ENCODE results near the gene TPCN1.

The TPCN1 gene

GRCh38 chr12:113224955-113225354, 3.7 kb downstream of the TPCN1 start:
- no peak for DNase-seq (ENCODE audit: low read depth in 2 of 2)

DNA sequence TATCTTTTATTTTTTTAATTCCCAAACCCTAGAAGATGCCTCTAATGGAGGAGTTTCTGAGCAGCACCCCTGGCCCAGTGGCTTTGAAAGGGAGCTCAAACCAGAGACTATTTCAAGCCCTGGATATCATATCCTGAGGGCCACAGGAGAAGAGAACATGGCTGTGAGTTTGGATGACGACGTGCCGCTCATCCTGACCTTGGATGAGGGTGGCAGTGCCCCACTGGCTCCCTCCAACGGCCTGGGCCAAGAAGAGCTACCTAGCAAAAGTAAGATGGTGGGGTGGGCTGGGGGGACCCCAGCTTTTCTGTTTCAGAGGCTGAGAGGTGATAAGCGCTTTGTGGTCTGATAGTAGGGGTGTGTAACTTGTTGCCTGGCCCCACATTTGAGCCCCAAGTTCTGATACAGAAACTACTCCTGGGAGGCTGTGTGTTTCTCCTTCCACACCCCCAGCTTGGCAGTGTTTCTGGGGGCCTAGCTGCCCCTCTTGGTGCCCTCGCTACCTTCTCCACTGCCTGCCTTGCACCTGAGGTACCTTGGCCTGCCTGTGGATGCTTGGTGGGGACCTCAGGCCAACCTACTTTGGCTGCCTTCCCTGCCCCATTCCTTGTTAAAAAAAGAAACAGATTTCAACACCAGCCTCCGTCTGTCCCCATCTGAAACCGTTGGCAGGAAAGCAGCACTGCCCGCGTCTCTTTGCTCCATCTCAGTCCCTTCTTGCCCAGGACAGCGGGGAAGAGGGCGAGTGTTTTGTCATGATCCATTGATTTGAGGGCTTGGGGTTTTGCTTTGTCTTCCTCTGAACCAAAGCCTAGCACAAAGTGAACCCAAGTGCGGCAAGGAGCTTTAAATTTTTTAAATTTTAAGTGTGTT, 5.7 kb downstream of the TPCN1 start:
- no peak for DNase-seq (ENCODE audit: low read depth in 2 of 2)

DNA sequence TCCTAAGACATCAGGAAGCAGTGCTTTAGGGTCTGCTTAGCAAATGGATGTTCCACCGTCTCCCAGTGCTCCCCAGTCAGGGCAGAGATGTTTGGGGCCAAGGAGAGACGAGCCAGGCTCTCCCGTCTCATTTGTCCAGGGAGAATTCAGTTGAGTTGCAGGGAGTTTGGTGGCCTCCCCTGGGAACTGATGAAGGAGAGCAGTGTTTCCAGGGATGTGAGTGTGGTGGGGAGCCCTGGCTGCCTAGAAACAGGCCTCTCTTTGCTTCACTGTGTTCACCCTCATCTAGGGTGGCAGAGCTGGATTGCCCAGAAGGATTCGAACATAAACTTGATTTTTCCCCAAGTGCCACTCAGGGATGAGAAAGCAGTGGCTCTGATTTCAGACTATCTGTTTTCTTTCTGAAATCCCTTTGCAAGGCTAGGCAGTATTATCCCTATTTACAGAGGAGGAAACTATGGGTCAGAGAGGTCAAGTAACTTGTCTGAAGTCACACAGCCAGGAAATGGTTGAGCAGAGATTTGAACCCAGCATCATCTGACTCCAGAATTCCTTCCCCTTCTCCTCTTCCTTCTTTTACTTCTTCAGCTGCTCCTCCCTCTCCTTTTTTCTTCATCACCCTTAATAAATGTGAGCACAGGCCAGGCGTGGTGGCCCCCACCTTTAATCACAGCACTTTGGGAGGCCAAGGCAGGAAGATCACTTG, 6.6 kb downstream of the TPCN1 start:
- no peak for DNase-seq (ENCODE audit: low read depth in 2 of 2)

DNA sequence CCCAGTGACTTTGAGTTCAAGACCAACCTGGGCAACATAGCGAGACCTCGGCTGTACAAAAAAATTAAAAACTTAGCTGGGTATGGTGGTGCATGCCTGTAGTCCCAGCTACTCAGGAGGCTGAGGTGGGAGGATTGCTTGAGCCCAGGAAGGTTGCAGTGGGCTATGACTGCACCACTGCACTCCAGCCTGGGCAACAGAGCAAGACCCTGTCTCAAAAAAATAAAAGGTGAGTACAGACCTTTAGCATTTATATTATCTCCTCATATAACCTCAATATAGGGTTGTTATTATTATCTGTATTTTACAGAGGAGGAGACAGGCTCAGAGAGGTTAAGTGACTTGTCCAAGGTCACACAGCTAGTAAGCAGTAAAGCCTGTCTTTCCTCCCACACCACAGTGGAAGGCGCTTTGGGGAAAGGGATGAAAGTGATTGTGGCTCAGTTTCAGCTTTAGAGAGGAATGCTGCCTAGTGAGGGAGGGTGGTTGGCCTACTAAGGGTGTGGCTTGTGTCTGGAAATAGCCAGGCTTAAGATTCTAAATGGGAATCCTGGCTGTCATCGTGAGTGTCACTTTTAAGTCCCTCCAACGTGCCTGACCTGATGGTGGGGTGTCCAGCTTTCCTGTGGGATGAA, 7.2 kb downstream of the TPCN1 start:
- no peak for DNase-seq (ENCODE audit: low read depth in 2 of 2)

DNA sequence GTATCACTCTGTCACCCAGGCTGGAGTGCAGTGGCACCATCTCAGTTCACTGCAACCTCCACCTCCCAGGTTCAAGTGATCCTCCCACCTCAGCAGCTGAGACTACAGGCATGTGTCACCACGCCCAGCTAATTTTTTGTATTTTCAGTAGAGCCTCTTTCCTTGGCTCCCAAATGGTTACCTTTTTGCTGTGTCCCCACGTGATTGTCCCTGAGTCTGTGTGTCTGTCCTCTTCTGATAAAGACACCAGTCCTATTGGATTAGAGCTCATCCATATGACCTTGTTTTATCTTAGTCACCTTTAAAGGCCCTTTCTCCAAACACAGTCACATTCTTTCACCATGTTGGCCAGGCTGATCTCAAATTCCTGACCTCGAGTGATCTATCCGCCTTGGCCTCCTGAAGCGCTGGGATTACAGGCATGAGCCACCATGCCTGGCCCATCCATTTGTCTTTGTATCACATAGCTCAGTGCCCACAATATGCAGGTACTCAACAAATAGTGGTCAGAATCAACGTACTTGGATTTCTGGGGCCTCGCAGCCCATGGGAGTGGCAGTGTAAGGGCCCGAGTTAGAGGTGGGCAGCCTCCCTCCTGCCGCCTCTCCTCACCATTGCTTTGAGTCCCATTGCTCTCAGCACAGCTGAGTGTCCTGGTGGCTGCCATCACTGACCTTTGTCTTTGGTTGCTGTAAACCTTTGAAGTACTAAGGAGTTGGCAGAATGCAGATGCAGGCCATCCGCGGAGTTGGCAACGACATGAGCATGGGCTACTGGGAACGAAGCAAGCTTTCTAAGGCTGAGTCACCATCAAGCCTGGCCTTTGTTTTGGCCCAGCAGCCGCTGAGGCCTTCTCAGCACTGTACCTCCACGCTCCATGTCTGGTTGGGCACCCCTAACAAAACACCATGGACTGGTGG, 9.3 kb downstream of the TPCN1 start:
- no peak for DNase-seq (ENCODE audit: low read depth in 2 of 2)

- DNase-seq (ENCODE audit: low read depth in 2 of 2), result no peak
These were observed 10.2 kb downstream of the TPCN1 start for GRCh38 chr12:113231235-113232088.

GRCh38 chr12:113232089-113232839, 11.0 kb downstream of the TPCN1 start:
- DNase-seq (ENCODE audit: low read depth in 2 of 2), result no peak

DNA sequence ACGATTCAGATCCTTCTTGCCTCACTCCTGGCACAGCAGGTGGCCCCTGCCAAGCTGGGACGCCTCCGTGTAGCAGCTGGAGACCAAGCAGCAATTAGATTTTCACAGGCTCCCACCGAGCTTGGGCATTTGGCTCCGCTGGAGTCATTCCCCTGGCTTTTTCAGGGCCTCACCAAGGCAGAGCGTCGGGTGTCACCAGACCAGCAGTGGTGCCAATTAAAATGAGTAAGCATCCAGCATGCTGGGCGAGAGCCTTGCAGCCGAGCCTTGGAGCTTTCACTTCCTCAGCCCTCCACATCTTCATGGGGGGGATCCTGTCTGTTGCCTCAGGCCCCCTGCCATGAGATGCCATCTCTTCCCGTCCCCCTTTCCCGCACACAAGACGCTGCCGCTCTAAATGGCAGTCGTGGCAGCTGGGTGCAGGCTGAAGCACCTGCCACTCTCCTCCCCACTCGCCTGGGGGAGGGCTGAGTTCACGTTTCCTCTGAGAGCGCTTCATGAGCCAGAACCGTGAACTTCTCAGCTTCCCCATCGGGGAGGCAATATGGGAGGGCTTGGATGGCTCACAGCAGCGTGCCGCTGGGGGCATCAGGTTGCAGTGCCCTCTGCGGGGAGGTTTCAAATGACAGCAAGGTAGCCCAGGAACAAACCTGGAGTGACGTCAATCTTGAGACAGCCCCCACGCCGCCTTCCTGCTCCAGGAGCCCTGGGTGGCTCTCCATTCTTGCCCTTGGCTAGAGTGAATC, 11.7 kb downstream of the TPCN1 start:
- peak; percentile 30 to 46 for DNase-seq (ENCODE audit: low read depth in 2 of 2)

DNA sequence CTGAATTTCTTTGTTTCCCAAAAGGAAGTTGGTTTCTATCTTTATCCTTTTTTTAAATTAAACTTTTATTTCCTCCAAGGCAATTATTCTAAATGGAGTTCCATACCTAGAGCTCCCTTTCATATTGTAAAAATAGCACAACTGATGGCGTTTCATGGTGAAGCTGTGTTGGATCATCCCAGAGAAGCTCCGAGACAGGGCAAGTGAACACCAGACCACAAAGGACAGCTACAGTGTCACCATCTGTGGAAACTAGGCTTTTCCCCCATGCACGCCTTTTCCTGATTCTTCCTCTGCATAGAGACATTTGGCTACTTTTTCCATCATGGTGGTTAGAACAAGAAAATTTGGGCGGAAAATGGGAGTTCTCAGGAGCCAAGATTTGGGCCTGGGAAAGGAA, 12.7 kb downstream of the TPCN1 start:
- no peak for DNase-seq (ENCODE audit: low read depth in 2 of 2)

DNA sequence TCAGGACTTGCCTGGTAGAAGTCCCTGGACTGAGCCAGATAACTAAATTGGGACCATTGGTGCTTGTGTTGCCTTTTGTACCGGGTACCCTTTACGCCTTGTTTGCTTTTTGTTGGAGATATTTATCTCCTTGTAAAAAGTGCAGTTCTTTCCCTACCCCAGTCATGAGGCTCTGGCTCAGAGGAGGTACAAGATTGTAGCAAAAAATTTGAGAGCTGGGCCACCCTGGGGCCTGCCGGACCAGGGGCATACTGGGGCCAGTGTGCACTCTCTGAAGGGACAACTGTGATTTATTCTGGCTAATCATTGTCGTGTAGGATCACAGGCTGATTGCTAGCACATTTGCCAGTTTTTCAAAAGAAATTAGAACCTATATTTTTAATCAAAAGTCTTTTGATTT, 13.2 kb downstream of the TPCN1 start:
- DNase-seq (ENCODE audit: low read depth in 2 of 2), result no peak

GRCh38 chr12:113235976-113236375, 14.7 kb downstream of the TPCN1 start:
- no peak for DNase-seq (ENCODE audit: low read depth in 2 of 2)

DNA sequence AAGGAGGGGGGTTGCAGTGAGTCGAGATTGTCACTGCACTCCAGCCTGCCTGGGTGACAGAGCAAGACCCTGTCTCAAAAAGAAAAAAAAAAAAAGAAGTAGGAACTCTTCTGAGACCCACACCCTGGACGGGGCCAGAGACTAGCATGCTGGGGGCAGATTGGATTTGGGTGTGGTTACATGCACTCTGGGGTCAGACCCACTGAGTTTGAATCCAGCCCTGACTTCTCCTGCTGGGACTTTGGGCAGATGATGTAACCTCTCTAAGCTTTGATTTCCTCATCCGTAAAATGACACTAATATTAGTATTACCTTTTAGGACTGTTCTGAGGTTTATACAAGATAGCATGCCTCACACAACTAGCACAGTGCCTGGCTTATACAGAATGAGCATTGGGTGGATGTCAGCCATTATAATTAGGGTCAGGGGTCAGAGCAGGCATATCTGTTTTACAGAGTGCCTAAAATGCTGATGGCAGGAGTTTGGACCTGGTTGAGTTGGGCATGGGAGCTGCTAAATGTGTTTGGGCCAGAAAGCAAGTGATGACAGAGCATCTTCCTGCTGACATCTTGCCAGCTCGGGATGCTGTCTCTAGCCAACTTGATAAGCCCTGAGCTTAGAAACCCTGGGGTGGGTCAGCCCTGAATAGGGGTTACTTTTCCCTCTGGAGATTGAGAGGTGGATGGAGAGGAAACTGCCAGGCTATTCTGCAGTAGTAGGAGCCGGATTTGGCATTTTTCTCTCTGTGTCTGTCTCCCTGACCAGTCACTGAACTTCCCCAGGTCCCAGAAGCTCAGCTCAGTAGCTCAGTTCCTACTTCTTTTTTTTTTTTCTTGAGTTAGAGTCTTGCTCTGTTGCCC, 15.5 kb downstream of the TPCN1 start:
- no peak for DNase-seq (ENCODE audit: low read depth in 2 of 2)

- no peak for DNase-seq (ENCODE audit: low read depth in 2 of 2)
These were observed 16.5 kb downstream of the TPCN1 start for GRCh38 chr12:113237748-113238147.

DNA sequence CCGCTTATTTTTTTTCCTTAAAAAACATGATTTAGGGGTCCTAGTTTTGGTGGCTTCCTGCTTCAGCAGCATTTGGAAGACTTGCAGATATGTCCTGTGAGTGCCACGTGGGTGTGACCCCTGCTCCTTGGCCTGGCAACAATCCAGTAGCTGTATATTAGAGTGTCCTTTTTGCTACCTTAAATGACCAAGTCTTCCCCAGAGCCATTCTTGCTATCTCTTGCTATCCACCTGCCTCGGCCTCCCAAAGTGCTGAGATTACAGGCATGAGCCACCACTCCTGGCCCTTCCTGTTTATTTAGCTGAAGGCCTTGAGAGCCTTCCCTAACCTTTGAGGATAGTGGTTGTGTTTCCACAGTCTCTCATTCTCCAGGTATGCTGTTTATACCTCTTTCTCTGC, 17.0 kb downstream of the TPCN1 start:
- no peak for DNase-seq (ENCODE audit: low read depth in 2 of 2)

DNA sequence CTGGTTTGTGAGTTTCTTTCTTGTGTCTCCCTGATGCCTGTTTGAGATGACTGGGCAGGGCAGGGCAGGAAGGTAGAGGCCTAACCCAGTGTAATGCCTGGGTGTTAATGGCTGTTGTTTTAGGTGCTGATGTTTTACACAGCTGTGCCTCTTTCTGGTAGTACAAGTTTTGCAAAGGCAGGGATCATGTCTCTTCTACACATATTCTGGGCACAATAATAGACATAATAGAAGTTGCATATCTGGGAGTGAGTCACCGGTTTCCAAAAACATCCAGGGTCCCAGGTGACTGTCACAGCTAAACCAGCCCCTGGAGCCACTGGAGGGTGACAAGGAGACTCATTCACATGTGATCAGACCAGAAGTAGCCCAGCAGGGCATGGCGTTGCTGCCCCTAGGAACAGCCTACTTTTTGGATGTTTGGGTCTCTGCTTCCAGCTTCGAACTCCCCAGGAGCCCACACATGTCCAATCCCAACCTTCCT, 18.1 kb downstream of the TPCN1 start:
- no peak for DNase-seq (ENCODE audit: low read depth in 2 of 2)

DNA sequence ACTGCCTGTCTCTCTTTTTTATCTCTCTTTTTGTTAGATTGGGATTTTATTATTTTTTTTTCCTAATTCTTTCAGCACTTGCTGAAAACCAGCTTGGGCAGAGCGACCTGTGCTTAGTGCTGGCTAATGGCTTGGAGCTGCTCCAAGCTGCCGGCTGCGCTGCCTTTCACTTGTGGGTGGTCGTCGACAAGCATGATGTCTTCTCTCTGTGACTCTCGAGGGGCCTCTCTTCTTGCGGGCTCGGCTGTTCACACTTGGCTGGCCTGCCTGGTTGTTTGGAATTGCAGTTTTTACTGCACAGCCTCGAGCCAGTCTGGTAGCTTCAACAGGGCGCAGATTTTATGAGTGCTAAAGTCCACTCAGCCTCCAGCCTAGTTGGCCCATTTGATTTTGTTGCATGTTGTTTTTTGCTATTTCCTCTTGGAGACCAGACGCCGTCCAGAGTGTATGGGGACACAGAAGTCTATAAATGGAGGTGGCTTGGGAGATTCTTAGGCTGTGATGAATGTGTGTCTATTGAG, 18.6 kb downstream of the TPCN1 start:
- DNase-seq (ENCODE audit: low read depth in 2 of 2), result no peak

DNA sequence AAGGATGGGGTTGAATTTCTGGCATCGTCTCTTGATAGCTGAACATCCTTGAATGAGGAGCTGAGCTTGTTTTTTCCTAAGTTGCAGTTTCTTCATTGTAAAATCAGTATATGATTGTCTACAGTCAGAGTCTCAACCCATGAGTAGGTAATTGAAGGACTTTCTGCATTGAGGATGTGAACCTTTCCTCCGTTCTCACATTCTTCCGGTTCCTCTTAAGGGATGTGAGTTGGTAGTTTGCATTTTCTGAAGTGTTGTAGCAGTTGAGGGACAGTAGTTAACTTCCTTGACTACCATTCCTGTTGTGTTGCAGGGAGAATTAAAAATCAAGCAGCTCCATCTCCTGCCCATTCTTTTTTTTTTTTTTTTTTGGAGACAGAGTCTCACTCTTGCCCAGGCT, 19.1 kb downstream of the TPCN1 start:
- no peak for DNase-seq (ENCODE audit: low read depth in 2 of 2)

Measured in stimulated activated CD8-positive, alpha-beta memory T cell treated with anti-CD3 and anti-CD28 coated beads, Interleukin-2, amount 100 ng/mL, for 1 hour (primary cell).